ENCODE results near the gene ABHD1. TPM values are rescaled to one million over a fixed set of nuclear protein-coding genes. Genes with fewer than 3 reads are reported as not detected.

ABHD1 gene
- total and polyA plus RNA-seq, 2 donors (not counting 3 experiments of a cell fraction or from before 2014, with no cell fraction given): 0.07 TPM; not detected in 1

DNA sequence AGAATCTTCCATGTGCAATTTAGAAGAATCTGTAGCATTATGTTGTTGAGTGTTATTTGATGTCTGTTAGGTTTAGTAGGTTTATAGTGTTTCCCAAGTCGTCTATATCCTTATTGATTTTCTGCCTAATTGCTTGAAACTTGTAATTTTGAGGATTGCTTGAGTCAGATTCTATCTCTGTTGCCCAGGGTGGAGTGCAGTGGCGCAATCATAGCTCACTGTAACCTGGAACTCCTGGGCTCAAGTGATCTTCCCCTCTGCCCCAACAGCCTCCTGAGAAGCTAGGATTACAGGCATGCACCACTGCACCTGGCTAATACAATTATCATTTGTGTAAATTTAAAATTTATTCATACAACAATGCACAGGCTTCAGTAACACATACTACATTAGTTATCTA lies 22.1 kb downstream of the ABHD1 start:
- DNase-seq (ENCODE audit: low read depth, low spot score): no peak
- intact Hi-C loops (cut with micrococcal nuclease): no loop called here
- Histone ChIP-seq H3K4me3 (replicated peaks in 1 of 3; ENCODE audit: insufficient read depth in 1 of 3, low read depth in 1 of 3, low read length in 3 of 3) (no peak overlapping the region), H2AFZ (ENCODE audit: low read depth, low read length) (no peak overlapping the region), H3K79me2 (ENCODE audit: control insufficient read depth, insufficient read depth, low read length) (no peaks in the 10 kb centered on the region), H4K20me1 (replicated peaks; ENCODE audit: control insufficient read depth, extremely low read depth, insufficient read depth, low read length) (no peaks in the 10 kb centered on the region), H3K9ac (replicated peaks; ENCODE audit: extremely low read depth, insufficient read depth, low read length) (no peak overlapping the region), H3K4me2 (ENCODE audit: insufficient read depth, low read length) (no peak overlapping the region), H3K36me3 (ENCODE audit: control insufficient read depth in 2 of 2, extremely low read depth in 1 of 2, insufficient read depth in 2 of 2, low read length in 2 of 2) (no peaks in the 10 kb centered on the region), H3K9me3 (replicated peaks; ENCODE audit: control insufficient read depth, insufficient read depth, low read length) (no peaks in the 10 kb centered on the region), H3K27me3 (ENCODE audit: control insufficient read depth in 2 of 2, insufficient read depth in 2 of 2, low read length in 2 of 2) (peaks cover 5 to 16% of the 10 kb centered on the region in 2 experiments), H3K9me1 (replicated peaks; ENCODE audit: control insufficient read depth, extremely low read depth, insufficient read depth, low read length) (no peaks in the 10 kb centered on the region), H3K27ac (ENCODE audit: insufficient read depth, low read depth, low read length) (no peak overlapping the region), H3K4me1 (ENCODE audit: control insufficient read depth, extremely low read depth, insufficient read depth, low read length) (no peaks in the 10 kb centered on the region)
- FAIRE-seq: no peak
- CTCF ChIA-PET: interaction anchor here (0.8 to 2.8 kb wide), 3 partner anchors 12 to 46 kb away, joined by 3 to 10 read pairs (median 7); partner anchors contain the start of gene PREB
- POLR2A ChIA-PET: no interaction called here
- TF ChIP-seq CTCF (IDR thresholded peaks at IDR 0.05; ENCODE audit: extremely low read depth in 1 of 2, insufficient read depth in 1 of 2, low read depth in 1 of 2, low read length in 2 of 2): no peak
- TF ChIP-seq GATA2 (IDR thresholded peaks at IDR 0.05; ENCODE audit: insufficient read depth, insufficient read length, low read depth, low read length): no peak
- no peak for TF ChIP-seq FOS (IDR thresholded peaks at IDR 0.05; ENCODE audit: borderline replicate concordance, insufficient read depth, low read length)
- TF ChIP-seq EZH2 (IDR thresholded peaks at IDR 0.05; ENCODE audit: borderline replicate concordance, low read depth, low read length, severe bottlenecking): no peak
- TF ChIP-seq MAX (IDR thresholded peaks at IDR 0.05; ENCODE audit: insufficient read depth, insufficient read length): no peak
- no TSS peak for BruUV-seq (replicated peaks)
- dilution Hi-C loops (cut with MboI; ENCODE audit: extremely low pct_ligation_motif_present, low sequenced_read_pairs): no loop called here

Measured in endothelial cell of umbilical vein (primary cell).